Measurements from ENCODE around the gene TAB3.
A peak's percentile ranks its signal among the peaks of the same experiment; 100 is the strongest.

The TAB3 gene

DNA sequence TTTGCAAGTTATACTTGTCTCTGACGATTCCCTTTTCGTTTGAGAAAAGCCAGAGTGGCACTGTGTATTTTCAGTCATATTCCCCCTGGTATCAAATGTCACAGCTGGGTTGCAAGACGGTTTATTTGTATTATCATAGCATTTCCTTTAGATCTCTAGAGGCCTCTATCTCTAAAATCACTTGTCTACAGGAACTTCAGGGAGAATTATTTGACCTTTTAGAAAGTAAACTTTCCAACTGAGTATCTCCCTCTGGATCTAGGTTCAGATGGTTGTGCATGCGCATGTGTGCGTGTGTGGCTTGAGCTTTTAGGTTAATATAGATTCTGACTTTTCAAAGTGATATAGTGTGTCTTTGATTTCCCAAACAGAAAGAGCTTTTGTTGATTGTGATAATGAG, 15.1 kb upstream of the TAB3 start:
- Mint-ChIP-seq H3K27ac (peak overlapping the region in 1 of 2 donors; percentile 56), H3K36me3 (ENCODE audit: insufficient read depth) (no peaks in the 10 kb centered on the region), H3K4me1 (ENCODE audit: low read depth in 2 of 2) (no peaks in the 10 kb centered on the region), H3K9me3 (no peaks in the 10 kb centered on the region), H3K27me3 (peaks cover 0 to 9% of the 10 kb centered on the region in 2 donors), H3K4me3 (no peak overlapping the region)
- ATAC-seq (replicated peaks) = no peak
- DNase-seq = no peak

DNA sequence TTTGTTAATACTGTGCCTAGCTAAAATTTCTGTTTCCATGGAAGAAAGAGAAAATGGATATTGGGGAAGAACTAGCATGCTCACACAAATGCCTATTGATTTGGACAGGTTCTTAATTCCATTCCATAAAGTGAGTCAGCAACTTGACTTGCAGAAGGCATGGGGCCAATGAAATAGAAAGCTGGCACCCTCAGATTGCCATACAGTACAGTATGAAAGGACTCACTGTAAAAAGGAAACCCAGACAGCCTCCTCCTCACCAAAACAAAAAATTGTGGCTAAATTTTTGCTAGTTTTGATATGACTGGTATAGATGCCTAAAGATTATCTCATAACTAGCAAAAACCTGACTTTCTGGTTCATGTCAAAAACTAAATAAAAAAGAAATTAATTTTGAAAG, 11.2 kb upstream of the TAB3 start:
- no peaks in the 10 kb centered on the region for H3K36me3 Mint-ChIP-seq (ENCODE audit: insufficient read depth)
- no peaks in the 10 kb centered on the region for H3K4me1 Mint-ChIP-seq (ENCODE audit: low read depth in 2 of 2)
- peaks cover 0 to 17% of the 10 kb centered on the region in 2 donors for H3K27me3 Mint-ChIP-seq
- DNase-seq (no peak), ATAC-seq (replicated peaks) (no peak)
- H3K9me3 Mint-ChIP-seq = no peaks in the 10 kb centered on the region
- no peak overlapping the region for H3K4me3 Mint-ChIP-seq
- no peak overlapping the region for H3K27ac Mint-ChIP-seq

DNA sequence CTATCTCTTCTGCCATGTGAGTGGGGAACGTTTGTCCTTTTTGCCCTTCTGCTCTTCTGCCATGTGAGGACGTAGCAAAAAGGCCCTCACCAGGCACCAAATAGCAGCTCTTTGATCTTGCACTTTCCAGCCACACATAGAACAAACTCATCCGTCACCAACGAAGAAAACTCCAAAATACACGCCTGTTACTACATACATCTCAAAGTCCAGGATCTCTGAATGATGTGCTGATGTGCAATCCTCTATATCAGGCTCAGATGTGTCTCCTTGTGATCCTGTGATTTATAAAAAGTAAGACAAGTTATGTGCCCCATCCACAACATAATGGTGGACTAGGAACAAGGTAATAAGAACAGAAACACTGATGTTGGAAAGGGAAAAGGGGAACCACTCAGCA, 9.8 kb upstream of the TAB3 start:
- H3K27me3 Mint-ChIP-seq = peaks cover 0 to 17% of the 10 kb centered on the region in 2 donors
- no peaks in the 10 kb centered on the region for H3K36me3 Mint-ChIP-seq (ENCODE audit: insufficient read depth)
- H3K4me1 Mint-ChIP-seq (ENCODE audit: low read depth in 2 of 2) = no peaks in the 10 kb centered on the region
- no peaks in the 10 kb centered on the region for H3K9me3 Mint-ChIP-seq
- DNase-seq (no peak), ATAC-seq (replicated peaks) (no peak)
- H3K27ac Mint-ChIP-seq = no peak overlapping the region
- no peak overlapping the region for H3K4me3 Mint-ChIP-seq

DNA sequence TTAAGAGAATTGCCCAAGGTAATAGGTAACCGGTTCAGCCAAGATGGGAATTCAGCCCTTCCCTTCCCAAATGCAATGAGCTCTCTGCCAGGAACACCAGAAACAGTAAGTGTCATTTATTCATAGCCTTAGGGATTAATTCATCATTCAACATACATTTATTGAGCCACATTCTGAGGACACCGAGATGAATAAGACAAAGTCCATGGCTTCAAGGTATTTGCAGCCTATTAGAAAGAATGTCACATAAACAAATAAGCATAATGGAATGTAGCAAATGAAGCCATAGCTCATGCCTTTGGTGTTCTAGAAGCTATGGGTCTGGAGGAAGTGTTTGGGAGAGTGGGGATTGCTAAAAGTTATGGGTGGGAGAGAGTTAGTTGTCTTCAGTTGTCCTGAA, 6.3 kb upstream of the TAB3 start:
- no peaks in the 10 kb centered on the region for H3K36me3 Mint-ChIP-seq (ENCODE audit: insufficient read depth)
- DNase-seq = no peak
- ATAC-seq (replicated peaks) = no peak
- H3K27ac Mint-ChIP-seq = no peak overlapping the region
- H3K9me3 Mint-ChIP-seq = no peaks in the 10 kb centered on the region
- no peak overlapping the region for H3K4me3 Mint-ChIP-seq
- no peaks in the 10 kb centered on the region for H3K4me1 Mint-ChIP-seq (ENCODE audit: low read depth in 2 of 2)
- H3K27me3 Mint-ChIP-seq = peaks cover 0 to 10% of the 10 kb centered on the region in 2 donors

DNA sequence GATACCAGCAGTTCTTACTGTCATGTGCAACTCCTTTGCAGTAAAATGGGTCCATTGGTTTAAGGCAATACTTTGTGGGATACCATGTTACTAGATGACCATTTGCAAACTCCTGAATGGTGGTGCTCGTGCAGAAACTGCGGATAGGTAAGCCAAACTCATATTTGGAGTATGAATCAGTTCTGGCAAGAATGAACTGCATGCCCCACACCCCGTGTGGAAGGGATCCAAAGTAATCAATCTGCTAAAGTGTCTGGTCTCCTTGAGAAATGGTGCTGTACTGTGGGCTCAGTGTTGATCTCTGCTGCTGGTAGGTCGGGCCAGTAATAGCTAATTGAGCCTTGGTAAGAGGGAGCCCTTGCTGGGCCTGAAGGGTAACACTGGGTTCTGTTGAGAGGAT, 4.2 kb upstream of the TAB3 start:
- Mint-ChIP-seq H3K9me3 (no peaks in the 10 kb centered on the region), H3K36me3 (ENCODE audit: insufficient read depth) (peaks cover 10% of the 10 kb centered on the region), H3K4me1 (ENCODE audit: low read depth in 2 of 2) (peaks cover under 1 to 5% of the 10 kb centered on the region in 2 donors), H3K27me3 (no peaks in the 10 kb centered on the region), H3K4me3 (no peak overlapping the region), H3K27ac (no peak overlapping the region)
- DNase-seq = no peak
- ATAC-seq (replicated peaks) = no peak

DNA sequence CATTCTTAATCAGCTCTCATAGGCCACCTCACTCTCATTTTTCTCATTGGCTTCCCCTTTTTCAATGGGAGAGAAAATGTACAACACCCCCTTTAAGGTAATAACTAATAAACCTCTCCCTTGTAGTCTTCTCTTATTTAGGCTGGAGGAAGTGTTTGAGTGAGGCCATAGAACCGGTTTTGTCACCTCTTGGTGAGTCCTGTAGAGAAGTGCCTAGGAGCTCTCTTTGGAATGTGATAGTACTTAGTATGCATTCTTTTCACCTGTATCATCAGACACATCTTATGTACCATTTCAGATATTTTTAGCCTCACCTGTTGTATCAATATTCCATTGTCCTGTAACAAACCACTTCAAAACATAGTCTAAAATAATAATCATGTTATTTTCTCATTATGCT, 3.5 kb upstream of the TAB3 start:
- DNase-seq = no peak
- no peaks in the 10 kb centered on the region for H3K27me3 Mint-ChIP-seq

DNA sequence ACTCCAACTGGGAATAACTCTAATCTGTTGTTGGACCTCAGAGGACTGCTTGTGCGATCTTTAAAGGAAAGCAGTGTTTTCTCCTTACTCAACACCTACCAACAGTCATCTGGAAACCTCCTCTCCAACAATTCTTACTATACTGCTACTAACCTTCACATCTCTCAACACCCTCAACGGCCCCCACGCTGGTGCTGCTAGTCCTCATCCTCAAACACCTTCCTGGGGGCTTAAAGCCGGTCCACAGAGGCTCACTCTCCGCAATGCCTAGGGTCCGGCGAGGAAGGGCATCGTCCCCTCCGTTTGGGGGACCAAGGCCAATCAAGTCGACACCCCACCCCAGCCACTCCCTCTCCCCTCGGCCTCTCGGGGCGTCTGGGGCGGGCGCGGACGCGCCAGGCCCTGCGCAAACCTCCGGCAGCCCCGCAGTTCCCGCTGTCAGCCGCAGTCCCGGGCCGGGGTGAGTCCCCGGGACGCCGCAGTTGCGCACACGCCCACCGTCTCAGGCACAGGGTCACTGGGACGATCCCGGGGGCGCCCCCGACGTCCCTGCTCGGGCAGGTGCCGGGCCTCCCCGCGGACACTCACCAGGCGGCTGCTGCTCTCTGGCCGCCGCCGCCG, 418 bp downstream of the TAB3 start:
- H3K27ac Mint-ChIP-seq = peak overlapping the region; percentile 93
- H3K4me1 Mint-ChIP-seq (ENCODE audit: low read depth in 2 of 2) = peaks cover 17 to 25% of the 10 kb centered on the region in 2 donors
- H3K27me3 Mint-ChIP-seq = no peaks in the 10 kb centered on the region
- ATAC-seq (replicated peaks) (peak; percentile 20), DNase-seq (peak in 2 of 3 experiments; percentile 8 to 10)
- H3K9me3 Mint-ChIP-seq = no peaks in the 10 kb centered on the region
- peaks cover 10% of the 10 kb centered on the region for H3K36me3 Mint-ChIP-seq (ENCODE audit: insufficient read depth)
- peak overlapping the region; percentile 87 to 88 for H3K4me3 Mint-ChIP-seq

More for the DNA sequence above, 3.5 kb upstream of the TAB3 start:
- H3K36me3 Mint-ChIP-seq (ENCODE audit: insufficient read depth) = peaks cover 10% of the 10 kb centered on the region
- H3K27ac Mint-ChIP-seq = no peak overlapping the region
- ATAC-seq (replicated peaks) = no peak
- H3K4me3 Mint-ChIP-seq = no peak overlapping the region
- H3K4me1 Mint-ChIP-seq (ENCODE audit: low read depth in 2 of 2) = peaks cover 7 to 9% of the 10 kb centered on the region in 2 donors
- H3K9me3 Mint-ChIP-seq = no peaks in the 10 kb centered on the region

DNA sequence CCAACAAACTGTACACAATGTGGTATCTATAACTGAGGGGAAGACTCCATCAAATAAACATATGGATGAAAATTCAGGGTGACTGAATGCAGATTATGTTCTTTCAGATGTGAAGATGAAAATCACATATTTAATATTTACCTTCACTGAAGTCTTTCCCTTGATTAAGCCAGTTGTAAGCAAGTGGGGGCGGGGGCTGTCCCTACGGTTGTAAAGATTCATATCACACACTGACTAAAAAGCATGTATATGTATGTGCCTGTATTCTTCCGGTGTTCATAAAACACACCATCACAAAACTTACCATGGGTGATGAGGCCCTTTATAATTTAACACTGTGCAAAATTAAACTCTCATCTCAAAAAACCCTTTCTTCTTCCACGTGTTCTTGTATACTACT, 1.3 kb downstream of the TAB3 start:
- Mint-ChIP-seq H3K4me3 (peak overlapping the region; percentile 87 to 88), H3K36me3 (ENCODE audit: insufficient read depth) (peaks cover 10% of the 10 kb centered on the region), H3K27me3 (no peaks in the 10 kb centered on the region), H3K9me3 (no peaks in the 10 kb centered on the region), H3K27ac (peak overlapping the region in 1 of 2 donors; percentile 93), H3K4me1 (ENCODE audit: low read depth in 2 of 2) (peaks cover 17 to 33% of the 10 kb centered on the region in 2 donors)
- ATAC-seq (replicated peaks) = no peak
- no peak for DNase-seq

DNA sequence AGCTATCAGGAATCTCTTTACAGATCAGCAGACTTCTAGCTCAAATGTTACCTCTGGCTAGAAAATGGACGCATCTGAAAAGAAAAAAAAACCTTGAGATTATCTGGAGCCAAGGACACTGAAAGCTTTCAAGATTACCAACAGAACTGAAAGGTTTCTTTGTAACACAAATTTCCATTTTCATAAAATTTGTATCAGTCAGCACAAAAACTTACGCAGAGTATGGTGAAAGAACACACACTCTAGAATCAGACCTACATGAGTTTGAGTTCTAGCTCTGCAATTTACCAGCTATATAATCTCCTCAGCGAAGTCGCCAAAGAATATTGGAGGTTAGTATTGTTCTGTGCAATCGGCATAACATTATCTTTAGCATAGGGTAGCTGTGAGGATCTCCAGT, 1.8 kb downstream of the TAB3 start:
- peaks cover 17 to 33% of the 10 kb centered on the region in 2 donors for H3K4me1 Mint-ChIP-seq (ENCODE audit: low read depth in 2 of 2)
- no peak for ATAC-seq (replicated peaks)

DNA sequence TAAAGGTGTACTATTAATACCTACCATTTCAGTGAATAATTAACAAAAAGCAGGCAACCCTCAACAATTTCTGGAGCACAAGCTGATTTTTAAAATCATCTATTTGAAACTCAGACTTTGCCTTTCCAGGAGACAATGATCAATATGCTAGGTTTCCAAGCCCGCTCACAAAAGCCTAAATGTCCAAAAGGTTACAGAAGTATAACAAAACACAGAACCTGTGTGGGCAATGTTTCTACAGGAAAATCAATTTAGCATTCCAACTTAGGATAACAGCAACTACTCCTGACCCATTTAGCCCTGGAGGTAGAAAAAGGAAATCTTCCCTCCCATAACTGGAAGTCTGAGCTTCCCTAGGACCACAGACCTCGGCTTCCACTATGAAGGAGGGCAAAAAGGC, 3.9 kb downstream of the TAB3 start:
- no peak overlapping the region for H3K4me3 Mint-ChIP-seq
- no peak for DNase-seq
- H3K27ac Mint-ChIP-seq = no peak overlapping the region
- H3K4me1 Mint-ChIP-seq (ENCODE audit: low read depth in 2 of 2) = peaks cover 17 to 48% of the 10 kb centered on the region in 2 donors
- H3K36me3 Mint-ChIP-seq (ENCODE audit: insufficient read depth) = peaks cover 10% of the 10 kb centered on the region
- ATAC-seq (replicated peaks) = no peak
- H3K9me3 Mint-ChIP-seq = no peaks in the 10 kb centered on the region
- H3K27me3 Mint-ChIP-seq = no peaks in the 10 kb centered on the region

More for the DNA sequence above, 1.8 kb downstream of the TAB3 start:
- Mint-ChIP-seq H3K36me3 (ENCODE audit: insufficient read depth) (peaks cover 10% of the 10 kb centered on the region), H3K4me3 (peak overlapping the region in 1 of 2 donors; percentile 88), H3K27me3 (no peaks in the 10 kb centered on the region), H3K27ac (peak overlapping the region in 1 of 2 donors; percentile 93), H3K9me3 (no peaks in the 10 kb centered on the region)
- DNase-seq = no peak

DNA sequence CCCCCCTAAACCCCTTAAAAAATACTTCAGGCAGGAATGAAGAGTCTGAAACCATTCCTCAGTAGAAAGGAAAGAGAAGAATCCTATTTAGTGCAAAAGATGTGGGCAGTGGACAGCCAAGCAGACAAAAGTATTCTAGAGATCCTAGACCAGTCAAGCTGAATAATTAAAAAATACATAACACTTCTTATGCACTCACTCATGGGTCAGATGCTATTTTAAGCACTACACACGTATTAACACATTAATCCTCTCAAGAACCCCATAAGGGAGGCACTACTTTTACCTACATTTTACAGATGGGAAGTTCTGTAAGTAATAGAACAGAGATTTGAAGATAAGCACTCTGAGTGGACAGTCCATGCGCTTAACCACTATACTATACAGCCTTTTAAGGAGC, 5.9 kb downstream of the TAB3 start:
- Mint-ChIP-seq H3K4me3 (no peak overlapping the region), H3K27ac (no peak overlapping the region), H3K4me1 (ENCODE audit: low read depth in 2 of 2) (peaks cover 12 to 49% of the 10 kb centered on the region in 2 donors), H3K27me3 (no peaks in the 10 kb centered on the region), H3K36me3 (ENCODE audit: insufficient read depth) (no peaks in the 10 kb centered on the region), H3K9me3 (no peaks in the 10 kb centered on the region)
- DNase-seq (no peak), ATAC-seq (replicated peaks) (no peak)

DNA sequence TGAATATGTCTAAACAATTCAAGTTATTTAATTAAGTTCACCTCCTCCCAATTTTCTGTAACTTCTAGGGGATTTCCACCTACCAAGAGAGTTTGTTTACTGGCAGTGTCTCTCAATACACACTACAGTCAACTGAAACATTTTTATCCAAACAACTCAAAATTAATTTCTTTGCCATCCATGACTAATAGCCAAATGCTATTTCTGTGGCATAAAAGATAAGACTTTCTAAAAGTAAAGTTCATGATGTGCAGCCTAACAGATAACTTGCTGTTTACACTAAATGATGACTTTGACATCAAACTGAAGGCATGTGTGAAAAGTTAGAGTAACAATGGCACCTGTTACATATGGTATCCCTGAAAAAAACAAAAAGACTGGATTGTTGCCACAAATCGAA, 7.3 kb downstream of the TAB3 start:
- H3K4me3 Mint-ChIP-seq = no peak overlapping the region
- H3K27ac Mint-ChIP-seq = no peak overlapping the region
- no peaks in the 10 kb centered on the region for H3K27me3 Mint-ChIP-seq
- peaks cover 9 to 46% of the 10 kb centered on the region in 2 donors for H3K4me1 Mint-ChIP-seq (ENCODE audit: low read depth in 2 of 2)
- no peaks in the 10 kb centered on the region for H3K36me3 Mint-ChIP-seq (ENCODE audit: insufficient read depth)
- no peaks in the 10 kb centered on the region for H3K9me3 Mint-ChIP-seq
- no peak for DNase-seq
- no peak for ATAC-seq (replicated peaks)

DNA sequence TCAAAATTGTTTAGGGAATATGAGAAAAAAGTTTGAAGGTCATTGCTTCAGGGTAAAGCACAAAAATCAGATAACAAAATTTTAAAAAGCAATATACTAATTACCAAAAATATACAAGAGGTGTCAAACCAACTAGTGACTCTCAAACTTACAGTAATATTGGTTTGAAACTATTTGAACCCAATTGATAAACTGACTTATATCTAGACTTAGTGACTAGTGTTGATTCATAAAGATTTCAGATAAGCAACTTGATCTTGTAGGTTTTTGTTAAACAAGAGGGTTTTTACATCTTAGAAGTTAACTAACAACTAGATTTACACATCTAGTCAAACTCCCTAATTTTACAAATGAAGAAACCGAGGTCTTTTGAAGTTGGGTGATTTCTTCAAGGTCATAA, 7.7 kb downstream of the TAB3 start:
- no peak for DNase-seq
- H3K27me3 Mint-ChIP-seq = no peaks in the 10 kb centered on the region
- ATAC-seq (replicated peaks) = no peak
- no peak overlapping the region for H3K27ac Mint-ChIP-seq
- no peaks in the 10 kb centered on the region for H3K36me3 Mint-ChIP-seq (ENCODE audit: insufficient read depth)
- no peaks in the 10 kb centered on the region for H3K9me3 Mint-ChIP-seq
- H3K4me1 Mint-ChIP-seq (ENCODE audit: low read depth in 2 of 2) = peaks cover 11 to 50% of the 10 kb centered on the region in 2 donors
- no peak overlapping the region for H3K4me3 Mint-ChIP-seq

DNA sequence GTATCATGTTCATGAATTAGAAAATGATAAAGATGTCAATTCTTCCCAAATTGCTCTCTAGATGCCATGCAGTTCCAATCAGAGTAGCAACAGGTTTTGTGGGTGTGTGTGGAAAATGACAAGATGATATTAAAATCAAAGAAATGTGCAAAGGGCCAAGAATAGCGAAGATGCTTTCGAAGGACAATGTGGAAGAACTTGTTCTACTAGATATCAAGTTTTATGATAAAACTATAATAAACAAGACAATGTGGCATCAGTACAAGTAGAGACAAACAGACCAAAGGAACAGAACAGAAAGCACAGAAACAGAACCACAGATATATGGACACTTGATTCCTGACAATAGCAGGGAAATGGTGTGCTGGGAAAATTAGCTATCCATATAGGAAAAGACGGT, 9.0 kb downstream of the TAB3 start:
- H3K27ac Mint-ChIP-seq = no peak overlapping the region
- H3K36me3 Mint-ChIP-seq (ENCODE audit: insufficient read depth) = no peaks in the 10 kb centered on the region
- no peaks in the 10 kb centered on the region for H3K27me3 Mint-ChIP-seq
- DNase-seq (no peak), ATAC-seq (replicated peaks) (no peak)
- H3K4me1 Mint-ChIP-seq (ENCODE audit: low read depth in 2 of 2) = peaks cover 8 to 45% of the 10 kb centered on the region in 2 donors
- H3K4me3 Mint-ChIP-seq = no peak overlapping the region
- no peaks in the 10 kb centered on the region for H3K9me3 Mint-ChIP-seq

Data from effector memory CD8-positive, alpha-beta T cell (primary cell).